C4-2B (cell line): Measurements from ENCODE around the gene LAMTOR5.
"Not testable (repeated sequence)": the region's sequence is repeated elsewhere in the genome, so short reads cannot be mapped to it uniquely, and the experiment has no call there.

Experiments
- CTCF ChIP-seq: fragments of 450-650 bp; conservative IDR thresholded peaks from 2 replicates; pipeline ENCODE4 v1.5.1; 2017; ENCODE audit warnings: mild to moderate bottlenecking
- ZFX ChIP-seq: fragments of 450-650 bp; IDR thresholded peaks from 2 replicates; pipeline ENCODE4 v1.6.1; 2017

GRCh38 chr1:110406407-110406806, 1.1 kb downstream of the LAMTOR5 start:
- not testable (repeated sequence) for TF ChIP-seq CTCF, ZFX
